HG03066 (cell line): ENCODE results near the gene LIPC.

Experiments used
- ATAC-seq: cut with Tn5 transposase; IDR thresholded peaks from one replicate; pipeline ENCODE4 v1.9.1; 2021; ENCODE audit warnings: low read depth; ENCODE audit not compliant: unreplicated experiment

The LIPC gene

GRCh38 chr15:58530056-58530590, 98.3 kb downstream of the LIPC start:
- ATAC-seq, result no peak

GRCh38 chr15:58532126-58532525, 100.3 kb downstream of the LIPC start:
- ATAC-seq, result no peak

- no peak for ATAC-seq
These were observed 102.8 kb downstream of the LIPC start for GRCh38 chr15:58534556-58534955.

GRCh38 chr15:58535337-58535736, 103.5 kb downstream of the LIPC start:
- no peak for ATAC-seq

- no peak for ATAC-seq
These were observed 104.1 kb downstream of the LIPC start for GRCh38 chr15:58535894-58536293.

- no peak for ATAC-seq
These were observed 104.6 kb downstream of the LIPC start for GRCh38 chr15:58536414-58536813.

GRCh38 chr15:58537033-58537432, 105.2 kb downstream of the LIPC start:
- no peak for ATAC-seq

- ATAC-seq, result no peak
These were observed 106.5 kb downstream of the LIPC start for GRCh38 chr15:58538225-58538727.

- ATAC-seq, result no peak
These were observed 107.1 kb downstream of the LIPC start for GRCh38 chr15:58538901-58539300.

- ATAC-seq, result no peak
These were observed 107.8 kb downstream of the LIPC start for GRCh38 chr15:58539548-58539947.

- no peak for ATAC-seq
These were observed 109.8 kb downstream of the LIPC start for GRCh38 chr15:58541410-58542087.

GRCh38 chr15:58543664-58544335, 112.0 kb downstream of the LIPC start:
- no peak for ATAC-seq

GRCh38 chr15:58544756-58545155, 113.0 kb downstream of the LIPC start:
- ATAC-seq, result no peak

- no peak for ATAC-seq
These were observed 113.7 kb downstream of the LIPC start for GRCh38 chr15:58545307-58546065.

GRCh38 chr15:58546066-58546591, 114.3 kb downstream of the LIPC start:
- no peak for ATAC-seq

GRCh38 chr15:58546635-58547627, 115.1 kb downstream of the LIPC start:
- ATAC-seq, result no peak

- ATAC-seq, result no peak
These were observed 116.0 kb downstream of the LIPC start for GRCh38 chr15:58547628-58548307.

- ATAC-seq, result no peak
These were observed 116.7 kb downstream of the LIPC start for GRCh38 chr15:58548308-58549012.
